GM12878 (cell line): ENCODE results near the gene DDX56.

Experiments used
- BHLHE40 ChIP-seq, 2 experiments: fragments of 450-650 bp in 1 of 2; IDR thresholded peaks; 2 replicates each; pipeline ENCODE4 v1.6.1; 2011 to 2017; ENCODE audit warnings: low read depth in 2 of 2, borderline replicate concordance in 1 of 2, improper control_type of control experiment in 1 of 2, low read length in 1 of 2, mild to moderate bottlenecking in 1 of 2
- CEBPB ChIP-seq, 2 experiments: fragments of 150-350 bp in 1 of 2; IDR thresholded peaks; 2 replicates each; pipeline ENCODE4 v1.6.1; 2012 to 2014; ENCODE audit warnings: low read depth in 2 of 2, low read length in 2 of 2, borderline replicate concordance in 1 of 2, inconsistent platforms in 1 of 2
- CHD2 ChIP-seq: IDR thresholded peaks from 2 replicates; pipeline ENCODE4 v1.6.1; 2011; ENCODE audit warnings: low read depth, low read length, improper control_type of control experiment, borderline replicate concordance
- EP300 ChIP-seq, 2 experiments: fragments of 150-350 bp in 1 of 2; IDR thresholded peaks; 2 replicates each; pipeline ENCODE4 v1.6.1; 2011 to 2012; ENCODE audit warnings: low read depth in 2 of 2, low read length in 2 of 2, borderline replicate concordance in 1 of 2, improper control_type of control experiment in 1 of 2, inconsistent platforms in 1 of 2; ENCODE audit not compliant: control insufficient read depth in 1 of 2
- ESRRA ChIP-seq: IDR thresholded peaks from 2 replicates; pipeline ENCODE4 v1.6.1; 2012; ENCODE audit warnings: mild to moderate bottlenecking, low read length, improper control_type of control experiment
- FOS ChIP-seq: IDR thresholded peaks from 3 replicates; pipeline ENCODE4 v1.6.1; 2011; ENCODE audit warnings: borderline replicate concordance; ENCODE audit not compliant: insufficient read length; ENCODE audit errors: extremely low read depth
- POLR2AphosphoS5 ChIP-seq: IDR thresholded peaks from 2 replicates; pipeline ENCODE4 v1.6.1; 2011; ENCODE audit warnings: mild to moderate bottlenecking, low read length, inconsistent platforms
- RAD21 ChIP-seq: IDR thresholded peaks from 2 replicates; pipeline ENCODE4 v1.6.1; 2011; ENCODE audit warnings: mild to moderate bottlenecking, low read depth, low read length, moderate library complexity; ENCODE audit not compliant: insufficient read depth
- RFX5 ChIP-seq: IDR thresholded peaks from 2 replicates; pipeline ENCODE4 v1.6.1; 2011; ENCODE audit warnings: low read depth, low read length, improper control_type of control experiment
- TCF12 ChIP-seq: IDR thresholded peaks from 2 replicates; pipeline ENCODE4 v1.6.1; 2011; ENCODE audit warnings: low read depth, mild to moderate bottlenecking, low read length
- ZSCAN29 ChIP-seq: fragments of 450-650 bp; IDR thresholded peaks from 2 replicates; pipeline ENCODE4 v1.6.1; 2017; ENCODE audit warnings: mild to moderate bottlenecking, moderate library complexity
- TF ChIP-seq, protein P1 (sequence below), 3 experiments: IDR thresholded peaks in 2 of 3; conservative IDR thresholded peaks in 1 of 3; 2 replicates each; pipeline ENCODE4 v1.5.1; 2011; ENCODE audit warnings: low read depth in 3 of 3, low read length in 3 of 3, mild to moderate bottlenecking in 3 of 3, control low read depth in 2 of 3, moderate library complexity in 2 of 3, inconsistent platforms in 1 of 3, mixed read lengths in 1 of 3; ENCODE audit not compliant: control insufficient read depth in 2 of 3, insufficient read depth in 1 of 3; ENCODE audit errors: extremely low read depth in 1 of 3
- TF ChIP-seq, protein P2 (sequence below): fragments of 450-650 bp; IDR thresholded peaks from 2 replicates; pipeline ENCODE4 v1.6.1; 2017; ENCODE audit warnings: antibody characterized with exemption, mild to moderate bottlenecking, moderate library complexity

GRCh38 chr7:44618753-44619152, 45.0 kb upstream of the DDX56 start:
- TF ChIP-seq BHLHE40 (IDR thresholded peaks at IDR 0.05; ENCODE audit: borderline replicate concordance in 1 of 2, low read depth in 2 of 2, low read length in 1 of 2): no peak
- TF ChIP-seq EP300 (IDR thresholded peaks at IDR 0.05; ENCODE audit: borderline replicate concordance in 1 of 2, control insufficient read depth in 1 of 2, low read depth in 2 of 2, low read length in 2 of 2): no peak
- TF ChIP-seq TCF12: no peak
- TF ChIP-seq RAD21: no peak
- TF ChIP-seq POLR2AphosphoS5: no peak
- TF ChIP-seq, protein P1, sequence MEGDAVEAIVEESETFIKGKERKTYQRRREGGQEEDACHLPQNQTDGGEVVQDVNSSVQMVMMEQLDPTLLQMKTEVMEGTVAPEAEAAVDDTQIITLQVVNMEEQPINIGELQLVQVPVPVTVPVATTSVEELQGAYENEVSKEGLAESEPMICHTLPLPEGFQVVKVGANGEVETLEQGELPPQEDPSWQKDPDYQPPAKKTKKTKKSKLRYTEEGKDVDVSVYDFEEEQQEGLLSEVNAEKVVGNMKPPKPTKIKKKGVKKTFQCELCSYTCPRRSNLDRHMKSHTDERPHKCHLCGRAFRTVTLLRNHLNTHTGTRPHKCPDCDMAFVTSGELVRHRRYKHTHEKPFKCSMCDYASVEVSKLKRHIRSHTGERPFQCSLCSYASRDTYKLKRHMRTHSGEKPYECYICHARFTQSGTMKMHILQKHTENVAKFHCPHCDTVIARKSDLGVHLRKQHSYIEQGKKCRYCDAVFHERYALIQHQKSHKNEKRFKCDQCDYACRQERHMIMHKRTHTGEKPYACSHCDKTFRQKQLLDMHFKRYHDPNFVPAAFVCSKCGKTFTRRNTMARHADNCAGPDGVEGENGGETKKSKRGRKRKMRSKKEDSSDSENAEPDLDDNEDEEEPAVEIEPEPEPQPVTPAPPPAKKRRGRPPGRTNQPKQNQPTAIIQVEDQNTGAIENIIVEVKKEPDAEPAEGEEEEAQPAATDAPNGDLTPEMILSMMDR (IDR thresholded peaks at IDR 0.05 in 2 of 3, conservative IDR thresholded peaks at IDR 0.05 in 1 of 3; ENCODE audit: control insufficient read depth in 2 of 3, extremely low read depth in 1 of 3, insufficient read depth in 1 of 3, low read depth in 3 of 3, low read length in 3 of 3): no peak
- TF ChIP-seq CHD2: no peak
- no peak for TF ChIP-seq ESRRA
- no peak for TF ChIP-seq RFX5
- TF ChIP-seq ZSCAN29: no peak
- no peak for TF ChIP-seq CEBPB (IDR thresholded peaks at IDR 0.05; ENCODE audit: borderline replicate concordance in 1 of 2, low read depth in 2 of 2, low read length in 2 of 2)
- TF ChIP-seq, protein P2, sequence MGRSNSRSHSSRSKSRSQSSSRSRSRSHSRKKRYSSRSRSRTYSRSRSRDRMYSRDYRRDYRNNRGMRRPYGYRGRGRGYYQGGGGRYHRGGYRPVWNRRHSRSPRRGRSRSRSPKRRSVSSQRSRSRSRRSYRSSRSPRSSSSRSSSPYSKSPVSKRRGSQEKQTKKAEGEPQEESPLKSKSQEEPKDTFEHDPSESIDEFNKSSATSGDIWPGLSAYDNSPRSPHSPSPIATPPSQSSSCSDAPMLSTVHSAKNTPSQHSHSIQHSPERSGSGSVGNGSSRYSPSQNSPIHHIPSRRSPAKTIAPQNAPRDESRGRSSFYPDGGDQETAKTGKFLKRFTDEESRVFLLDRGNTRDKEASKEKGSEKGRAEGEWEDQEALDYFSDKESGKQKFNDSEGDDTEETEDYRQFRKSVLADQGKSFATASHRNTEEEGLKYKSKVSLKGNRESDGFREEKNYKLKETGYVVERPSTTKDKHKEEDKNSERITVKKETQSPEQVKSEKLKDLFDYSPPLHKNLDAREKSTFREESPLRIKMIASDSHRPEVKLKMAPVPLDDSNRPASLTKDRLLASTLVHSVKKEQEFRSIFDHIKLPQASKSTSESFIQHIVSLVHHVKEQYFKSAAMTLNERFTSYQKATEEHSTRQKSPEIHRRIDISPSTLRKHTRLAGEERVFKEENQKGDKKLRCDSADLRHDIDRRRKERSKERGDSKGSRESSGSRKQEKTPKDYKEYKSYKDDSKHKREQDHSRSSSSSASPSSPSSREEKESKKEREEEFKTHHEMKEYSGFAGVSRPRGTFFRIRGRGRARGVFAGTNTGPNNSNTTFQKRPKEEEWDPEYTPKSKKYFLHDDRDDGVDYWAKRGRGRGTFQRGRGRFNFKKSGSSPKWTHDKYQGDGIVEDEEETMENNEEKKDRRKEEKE: no peak
- TF ChIP-seq FOS: no peak
